NCI-H2029 treated with DMSO at 0.1 percent for 48 hours (cell line): ENCODE results near the gene SAMD14.

Source experiments
- DNase-seq: peaks from one replicate; lab custom pipeline; 2025; lab: John Stamatoyannopoulos, UW

SAMD14 gene

DNA sequence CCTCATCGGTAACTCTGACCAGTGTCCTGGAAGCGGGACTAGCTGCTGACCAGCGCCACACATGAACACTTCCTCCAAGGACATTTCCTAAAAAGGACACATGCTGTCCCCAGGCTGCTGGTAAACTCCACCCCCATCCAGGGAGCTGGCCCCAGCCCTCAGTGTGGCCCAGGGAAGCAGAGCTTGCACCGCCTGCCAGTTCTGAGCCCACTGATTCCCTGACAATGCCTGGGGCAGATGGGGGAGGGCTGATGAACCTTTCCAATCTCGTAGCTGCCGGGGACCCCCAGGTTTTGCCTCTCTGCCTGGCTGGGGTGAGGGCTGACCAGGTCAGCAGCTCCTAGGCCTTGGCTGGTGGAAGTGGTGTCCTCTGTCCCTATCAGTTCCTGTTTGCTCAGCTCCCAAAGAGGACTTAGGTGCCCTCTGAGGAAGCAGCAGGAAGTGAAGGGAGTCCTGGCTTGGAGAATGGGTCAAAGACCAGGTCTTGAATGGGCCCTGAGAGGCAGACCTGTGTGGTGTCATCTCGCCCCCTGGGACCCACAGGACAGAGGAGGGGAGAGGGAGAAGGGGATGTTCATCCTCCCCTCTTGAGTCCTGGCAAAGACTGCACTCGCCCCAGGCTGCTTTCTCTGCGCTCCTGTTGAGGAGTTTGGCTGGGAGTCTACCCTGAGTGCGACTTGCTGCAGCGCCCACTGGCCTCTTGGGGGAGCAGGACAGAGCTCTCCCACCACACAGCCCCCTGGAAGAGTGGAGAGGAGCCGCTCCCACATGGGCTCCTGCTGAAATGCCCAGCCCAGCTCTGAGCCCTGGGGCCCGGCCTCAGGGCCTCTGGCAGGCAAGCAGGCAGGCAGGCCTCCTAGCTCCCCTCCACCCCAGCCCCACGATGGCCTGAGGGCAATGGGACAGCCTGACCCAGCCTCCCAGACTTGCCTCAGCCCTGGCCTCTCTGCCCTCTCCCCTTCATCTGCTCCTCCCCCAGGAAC is 18.0 kb downstream of the SAMD14 start:
- no peak for DNase-seq

- DNase-seq, result no peak
These were observed 19.2 kb downstream of the SAMD14 start for GRCh38 chr17:50110591-50111349.

- DNase-seq, result no peak
These were observed 20.2 kb downstream of the SAMD14 start for GRCh38 chr17:50109785-50110184.

- no peak for DNase-seq
These were observed 20.8 kb downstream of the SAMD14 start for GRCh38 chr17:50109207-50109606.

DNA sequence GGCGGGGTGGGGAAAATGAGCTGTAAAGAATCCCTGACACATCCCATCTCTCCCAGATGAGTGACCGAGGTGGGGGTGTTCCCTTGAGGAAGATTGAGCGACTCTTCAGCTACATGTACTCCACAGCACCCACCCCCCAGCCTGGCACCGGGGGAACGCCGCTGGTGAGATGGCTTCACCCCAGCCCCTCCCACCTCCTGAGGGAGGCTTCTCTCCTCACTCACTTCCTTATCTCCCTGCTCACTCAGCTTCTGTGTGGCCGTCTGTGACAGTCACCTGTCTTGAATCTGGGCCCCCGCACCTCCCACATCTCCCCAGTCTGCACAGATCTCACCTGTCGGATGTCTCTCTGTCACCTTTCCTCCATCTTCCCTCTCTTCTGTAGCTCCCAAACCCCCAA is 21.4 kb downstream of the SAMD14 start:
- no peak for DNase-seq

DNA sequence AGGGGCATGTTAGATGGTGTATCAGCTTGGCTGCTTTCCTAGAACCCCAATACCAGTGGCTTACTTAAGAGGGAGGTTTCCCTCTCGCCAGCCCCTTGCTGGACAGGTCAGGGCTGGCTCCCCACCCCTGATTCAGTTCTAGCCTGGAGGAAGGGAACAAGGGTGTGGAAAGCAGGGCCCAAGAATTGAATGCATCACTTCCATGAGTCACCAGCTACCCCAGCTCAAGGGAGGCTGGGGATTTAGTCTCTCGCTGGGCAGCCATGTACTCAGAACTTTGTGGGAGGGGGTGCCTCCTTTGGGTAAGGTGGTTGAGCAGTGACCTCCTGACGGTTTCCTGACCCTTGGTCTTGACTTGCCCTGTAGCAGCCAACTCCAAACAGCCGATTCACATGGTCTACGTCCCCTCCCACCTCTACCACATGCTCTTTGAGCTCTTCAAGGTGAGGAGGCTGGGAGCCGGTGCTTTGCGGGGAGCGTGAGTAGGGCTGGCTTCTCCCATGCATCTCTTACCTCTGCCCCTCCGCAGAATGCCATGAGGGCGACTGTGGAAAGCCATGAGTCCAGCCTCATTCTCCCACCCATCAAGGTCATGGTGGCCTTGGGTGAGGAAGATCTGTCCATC is 22.1 kb downstream of the SAMD14 start:
- no peak for DNase-seq

DNA sequence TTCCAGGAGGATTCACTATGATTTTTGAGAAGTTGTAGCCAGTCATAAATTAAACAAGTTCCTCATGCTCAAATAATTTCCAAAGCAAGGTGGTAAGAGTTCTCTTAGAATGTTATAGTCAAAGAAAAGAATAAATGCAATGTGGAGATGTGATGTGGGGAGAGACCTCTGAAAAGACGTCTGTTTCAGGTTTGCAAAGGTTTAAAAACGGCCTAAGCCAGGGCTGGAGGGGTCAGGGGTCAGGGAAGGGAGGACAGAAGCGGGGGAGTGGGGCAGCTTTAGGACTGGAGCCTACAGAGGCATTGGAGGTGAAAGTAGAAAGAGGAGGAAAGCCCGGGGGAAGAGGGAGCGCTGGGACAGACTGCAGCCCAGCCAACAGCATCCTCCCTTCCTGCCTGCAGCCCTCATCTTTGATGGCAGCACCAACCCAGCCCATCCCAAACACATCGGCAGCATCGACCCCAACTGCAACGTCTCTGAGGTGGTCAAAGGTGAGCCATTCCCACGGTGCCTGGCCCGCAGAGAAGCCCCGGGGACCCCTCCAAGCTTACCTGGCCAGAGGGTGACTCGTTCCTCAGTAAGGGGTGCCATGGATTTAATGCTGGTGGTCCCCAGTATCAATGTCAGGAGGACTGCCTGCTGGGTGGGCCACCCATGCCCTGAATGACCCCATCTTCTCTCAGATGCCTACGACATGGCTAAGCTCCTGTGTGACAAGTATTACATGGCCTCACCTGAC is 23.4 kb downstream of the SAMD14 start:
- no peak for DNase-seq

DNA sequence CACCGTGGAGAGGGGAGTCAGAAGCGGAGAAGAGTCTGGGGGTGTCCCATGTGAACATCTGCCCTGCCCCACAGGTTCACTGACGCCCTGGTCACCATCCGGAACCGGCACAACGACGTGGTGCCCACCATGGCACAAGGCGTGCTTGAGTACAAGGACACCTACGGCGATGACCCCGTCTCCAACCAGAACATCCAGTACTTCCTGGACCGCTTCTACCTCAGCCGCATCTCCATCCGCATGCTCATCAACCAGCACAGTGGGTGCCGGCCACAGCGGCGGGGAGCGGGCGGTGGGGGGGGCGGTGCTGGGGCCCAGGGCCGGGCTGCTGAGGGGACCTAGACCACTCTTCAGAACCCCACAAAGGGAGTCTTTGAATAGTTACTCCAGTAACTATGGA is 24.1 kb downstream of the SAMD14 start:
- no peak for DNase-seq

DNA sequence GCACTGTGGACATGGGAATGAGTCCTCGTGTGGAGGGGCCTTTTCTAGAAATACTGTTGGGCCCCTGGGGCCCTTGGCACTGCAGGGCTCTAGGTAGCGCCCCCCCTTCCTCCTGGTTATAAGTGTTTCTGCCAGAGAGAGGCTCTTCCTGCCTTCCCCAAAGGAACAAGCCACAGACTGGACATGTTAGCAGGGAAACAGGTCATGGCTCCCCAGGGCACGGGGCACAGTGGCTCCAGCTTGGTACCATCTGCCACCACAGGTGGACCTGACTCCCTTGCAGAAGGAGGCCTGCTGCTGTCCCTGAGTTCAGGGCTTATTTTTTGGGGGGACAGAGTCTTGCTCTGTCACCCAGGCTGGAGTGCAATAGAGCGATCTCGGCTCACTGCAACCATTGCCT is 26.0 kb downstream of the SAMD14 start:
- no peak for DNase-seq

DNA sequence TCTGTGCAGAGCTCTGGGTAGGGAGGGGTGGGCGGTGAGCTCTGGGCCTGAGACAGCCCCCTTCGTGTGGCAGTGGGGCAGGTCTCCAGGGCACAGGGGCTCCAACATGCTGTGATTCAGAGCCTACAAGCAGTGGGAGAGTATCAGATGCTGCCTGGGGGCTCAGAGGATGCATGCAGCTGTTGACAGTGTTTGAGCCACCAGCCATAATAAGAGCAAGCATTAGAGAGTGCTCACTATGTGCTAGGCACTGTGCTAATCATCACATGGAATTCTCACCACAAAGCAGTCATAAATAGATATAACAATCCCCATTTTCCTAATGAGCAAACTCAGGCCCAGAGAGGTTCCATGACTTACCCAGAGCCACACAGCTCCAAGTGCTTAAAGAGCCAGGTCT is 26.7 kb downstream of the SAMD14 start:
- no peak for DNase-seq

DNA sequence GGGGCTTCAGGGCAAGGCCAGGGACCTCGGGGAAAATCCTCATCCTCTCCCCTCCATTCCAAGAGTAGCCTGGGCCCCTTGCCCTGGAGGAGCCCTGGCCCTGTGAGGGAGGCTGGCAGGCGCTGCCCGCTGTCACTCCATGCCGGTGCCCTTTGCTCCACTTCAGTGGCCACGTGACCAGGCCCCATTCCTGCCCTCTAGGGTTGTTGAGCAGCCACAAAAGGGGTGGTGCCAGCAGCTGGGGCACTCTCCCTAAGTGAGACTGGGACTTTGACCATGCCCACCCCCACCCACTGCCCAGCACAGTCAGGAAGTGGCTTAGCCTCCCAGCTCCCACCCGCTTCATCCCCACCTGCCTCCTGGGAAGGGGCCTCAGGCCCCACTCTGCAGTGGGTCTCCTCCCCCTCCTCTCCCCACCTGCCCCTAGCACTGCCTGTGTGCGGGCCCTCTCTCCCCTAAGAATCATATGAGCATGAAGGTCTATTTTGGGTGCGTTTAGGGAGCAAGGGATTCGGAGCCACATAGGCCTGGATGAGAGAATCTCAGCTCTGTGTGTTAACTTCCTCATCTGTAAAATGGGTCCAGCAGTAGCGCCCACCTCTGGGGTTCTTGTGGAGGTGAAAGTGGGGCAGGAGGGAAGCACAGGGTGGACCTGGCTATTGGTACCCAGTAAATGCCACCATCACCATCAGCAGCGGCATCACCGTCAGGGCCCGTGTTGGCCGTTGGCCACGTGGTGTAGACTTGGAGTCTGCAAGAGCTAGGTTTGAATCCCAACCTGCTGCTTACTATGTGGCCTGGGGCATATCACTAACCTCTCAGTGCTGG is 27.6 kb downstream of the SAMD14 start:
- no peak for DNase-seq

DNA sequence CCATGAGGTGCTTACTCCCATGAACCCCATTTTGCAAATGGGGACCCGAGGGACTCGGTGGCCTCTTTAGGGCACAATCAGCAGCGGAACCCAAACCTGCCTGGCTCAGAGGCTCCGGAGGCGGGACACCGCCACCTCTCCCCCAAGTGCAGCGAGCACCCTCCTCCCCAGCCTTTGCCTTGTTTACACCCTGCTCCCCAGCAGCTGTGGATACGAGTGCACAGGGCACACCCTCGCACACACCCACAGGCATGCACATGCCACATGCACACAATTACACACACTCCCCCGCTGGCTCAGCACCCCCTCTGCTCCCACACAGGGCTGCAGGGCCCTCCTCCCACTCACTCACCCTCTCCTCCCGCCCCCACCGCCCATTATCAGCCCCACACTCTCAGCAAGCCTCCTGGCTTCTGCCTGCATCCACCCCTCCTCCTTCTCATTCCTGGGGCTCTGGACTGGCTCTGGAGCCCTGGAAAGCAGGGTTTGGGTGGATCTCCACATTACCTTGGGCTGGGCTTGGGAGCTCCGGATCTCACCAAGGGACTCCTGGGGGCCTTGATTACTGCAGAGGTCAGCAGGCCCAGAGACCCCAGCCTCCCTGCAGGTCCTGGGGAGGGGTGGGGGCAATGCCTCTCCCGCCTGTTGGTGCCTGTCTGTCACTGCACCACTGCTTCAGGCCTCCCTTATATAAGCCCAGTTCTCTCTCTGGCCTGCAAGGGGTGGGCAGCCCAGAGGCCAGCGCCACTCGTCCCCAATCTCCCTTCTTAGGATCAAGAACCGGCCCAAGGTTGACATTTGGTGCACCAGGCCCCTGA is 28.4 kb downstream of the SAMD14 start:
- no peak for DNase-seq

DNA sequence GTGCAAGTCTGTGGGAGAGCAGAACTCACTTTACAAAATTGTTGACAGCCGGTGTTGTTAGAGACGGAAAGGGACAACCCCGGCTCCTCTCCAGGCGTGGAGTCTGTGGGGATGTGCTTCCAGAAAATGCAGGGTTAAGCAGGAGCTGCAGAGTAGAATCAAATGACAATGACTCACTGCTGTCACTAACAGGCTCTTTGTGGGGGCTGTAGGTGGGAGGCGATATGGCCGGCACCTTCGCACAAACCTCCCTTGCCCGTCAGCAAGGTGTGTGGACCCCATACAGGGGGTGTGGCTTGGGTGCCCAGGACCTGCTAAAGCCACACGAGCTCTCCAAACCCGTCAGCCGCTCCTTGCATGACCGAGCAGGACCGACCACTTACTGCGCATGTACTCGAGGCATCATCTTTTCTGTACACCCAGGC is 29.0 kb downstream of the SAMD14 start:
- DNase-seq, result no peak

GRCh38 chr17:50100480-50100883 is 29.5 kb downstream of the SAMD14 start:
- no peak for DNase-seq

DNA sequence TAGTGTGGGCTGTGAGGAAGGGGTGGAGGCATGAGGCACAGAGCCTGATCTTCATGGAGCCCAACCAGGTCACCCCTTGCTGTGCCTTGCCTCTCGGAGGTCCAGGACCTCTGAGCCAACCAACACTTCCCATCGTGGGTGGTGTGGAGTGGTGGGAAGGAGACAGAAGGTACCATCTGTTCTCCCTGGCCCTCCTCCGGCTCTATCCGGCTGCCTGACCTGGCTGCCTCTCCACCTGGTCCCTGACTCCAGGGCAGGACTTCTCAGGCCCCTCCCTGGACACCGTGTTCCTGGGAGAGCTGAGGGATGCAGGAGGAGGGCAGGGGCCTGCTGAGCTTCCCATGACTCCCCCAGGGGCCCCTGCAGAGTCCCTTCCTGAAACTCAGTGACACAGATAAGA is 31.0 kb downstream of the SAMD14 start:
- no peak for DNase-seq

DNA sequence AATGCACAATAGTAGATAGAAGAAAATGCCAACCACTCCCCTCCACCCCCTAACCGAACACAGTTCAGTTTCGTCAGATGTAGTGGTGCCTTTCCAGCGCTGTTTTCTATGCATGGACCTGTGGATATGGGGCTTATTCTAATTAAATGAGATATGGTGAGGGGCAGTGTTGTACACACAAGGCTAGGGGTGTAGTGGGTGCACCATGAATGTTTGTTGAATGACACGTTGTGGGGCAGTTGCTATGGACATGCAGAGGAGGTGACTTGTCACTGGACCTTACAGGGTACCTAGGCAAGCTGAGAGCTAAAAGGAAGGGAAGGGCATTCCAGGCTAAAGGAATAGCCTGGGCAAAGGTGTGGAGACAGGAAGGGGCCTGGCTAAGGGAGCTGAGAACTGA is 31.4 kb downstream of the SAMD14 start:
- no peak for DNase-seq

GRCh38 chr17:50097926-50098325 is 32.0 kb downstream of the SAMD14 start:
- no peak for DNase-seq

DNA sequence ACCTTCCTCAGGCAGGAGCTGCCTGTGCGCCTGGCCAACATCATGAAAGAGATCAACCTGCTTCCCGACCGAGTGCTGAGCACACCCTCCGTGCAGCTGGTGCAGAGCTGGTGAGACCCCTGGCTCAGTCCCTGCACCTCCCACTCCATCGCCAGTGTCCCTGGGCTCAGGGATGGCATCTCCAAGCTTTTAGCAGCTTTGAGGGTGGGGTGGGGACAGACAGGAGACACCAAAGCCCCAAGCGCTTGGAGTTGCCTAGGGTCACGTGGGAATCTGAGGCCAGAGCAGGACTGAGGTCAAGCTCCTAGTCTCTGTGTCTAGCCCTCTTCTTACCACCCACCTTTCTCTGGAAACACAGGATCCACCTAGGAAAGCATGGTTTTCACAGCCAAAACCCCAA is 32.5 kb downstream of the SAMD14 start:
- no peak for DNase-seq

DNA sequence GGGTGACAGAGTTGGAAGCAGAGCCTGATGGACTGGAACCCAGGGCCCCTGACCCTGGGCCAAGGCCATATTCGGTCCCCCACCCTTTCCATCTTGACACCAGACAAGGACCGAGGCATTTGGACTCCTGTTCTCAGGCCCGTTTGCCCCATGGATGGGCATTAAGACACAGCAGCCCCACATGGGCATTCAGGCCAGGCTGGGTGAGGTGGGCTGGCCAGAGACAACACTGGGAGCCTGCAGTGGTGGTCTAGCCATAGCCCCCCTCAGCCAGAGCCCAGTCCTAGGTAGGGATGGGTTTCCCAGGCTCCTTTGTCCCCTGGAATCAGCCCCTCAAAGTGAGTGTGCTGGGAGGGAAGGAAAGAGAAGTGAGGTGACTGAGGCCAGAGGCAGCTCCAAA is 33.2 kb downstream of the SAMD14 start:
- no peak for DNase-seq

- DNase-seq, result no peak
These were observed 33.9 kb downstream of the SAMD14 start for GRCh38 chr17:50096092-50096491.
